ENCODE data around the gene EXOSC5. TPM values are rescaled to one million over a fixed set of nuclear protein-coding genes. Genes with fewer than 3 reads are reported as not detected.

The EXOSC5 gene
- total and polyA plus RNA-seq, 9 of the 15 experiments (the other 6 are each of a cell fraction or from before 2014, with no cell fraction given) = 10.9 to 75.5 (median 37.8) TPM

GRCh38 chr19:41352609-41353465, 44.3 kb downstream of the EXOSC5 start (continued):
- no peak for TF ChIP-seq CEBPZ (IDR thresholded peaks at IDR 0.05; ENCODE audit: borderline replicate concordance, low read depth, low read length)
- no peak for TF ChIP-seq CBFA2T3 (IDR thresholded peaks at IDR 0.05)
- TF ChIP-seq SAP30 (IDR thresholded peaks at IDR 0.05; ENCODE audit: borderline replicate concordance, insufficient read depth, low read depth, low read length, poor library complexity, severe bottlenecking) = peak; percentile 57
- peak; percentile 58 for TF ChIP-seq CCNT2 (IDR thresholded peaks at IDR 0.05; ENCODE audit: borderline replicate concordance, extremely low read depth, insufficient read length, low read depth, low read length)
- TF ChIP-seq CBX8 (IDR thresholded peaks at IDR 0.05; ENCODE audit: borderline replicate concordance, extremely low read depth, low read depth, low read length, poor library complexity, severe bottlenecking) = no peak
- no peak for TF ChIP-seq ZNF431 (CRISPR knock-in tag; IDR thresholded peaks at IDR 0.05)
- TF ChIP-seq TBL1XR1 (IDR thresholded peaks at IDR 0.05; ENCODE audit: low read length in 2 of 2) = no peak
- TF ChIP-seq E2F6 (IDR thresholded peaks at IDR 0.05; ENCODE audit: borderline replicate concordance in 1 of 2, extremely low read depth in 1 of 2, insufficient read depth in 1 of 2, insufficient read length in 1 of 2, low read depth in 1 of 2, low read length in 1 of 2, poor library complexity in 1 of 2, severe bottlenecking in 1 of 2) = peak in 1 of 2 experiments; percentile 30
- peak in 1 of 2 experiments; percentile 39; a peak in 1 of 4 replicates for TF ChIP-seq RCOR1 (IDR thresholded peaks at IDR 0.05; ENCODE audit: borderline replicate concordance in 1 of 2, low read depth in 2 of 2, low read length in 2 of 2)
- TF ChIP-seq ATF6 (CRISPR knock-in tag; IDR thresholded peaks at IDR 0.05) = no peak
- no peak for TF ChIP-seq NR2C2 (CRISPR knock-in tag; IDR thresholded peaks at IDR 0.05)
- no peak; the same call in 1 of the 2 replicates for TF ChIP-seq NR2C2 (tag; IDR thresholded peaks at IDR 0.05)
- TF ChIP-seq ZNF133 (CRISPR knock-in tag; IDR thresholded peaks at IDR 0.05) = no peak
- peak; percentile 99 for TF ChIP-seq CTCFL (IDR thresholded peaks at IDR 0.05; ENCODE audit: borderline replicate concordance, insufficient read depth, low read depth, low read length, poor library complexity, severe bottlenecking)
- no peak for TF ChIP-seq ZNF584 (CRISPR knock-in tag; IDR thresholded peaks at IDR 0.05; ENCODE audit: low read depth)
